RWPE2 (cell line): ENCODE results near the gene ULK3.

Experiments used
- ATAC-seq: fragments of 200-7000 bp; cut with Tn5 transposase; 3 replicates; pipeline ENCODE4 v1.9.1; 2021; ENCODE audit warnings: low read depth
- DNase-seq: peaks from one replicate; pipeline ENCODE4 v3.0.0-alpha.2; 2020; ENCODE audit warnings: low spot score
- H3K27ac ChIP-seq: fragments of 450-650 bp; 2 replicates; pipeline ENCODE4 v1.5.1; 2017; ENCODE audit warnings: mild to moderate bottlenecking; ENCODE audit not compliant: poor library complexity, severe bottlenecking
- H3K27me3 ChIP-seq: fragments of 250-450 bp; sonication (Bioruptor Pico); 2 replicates; pipeline ENCODE4 v1.5.1; 2021; ENCODE audit warnings: mild to moderate bottlenecking, moderate library complexity; ENCODE audit not compliant: insufficient read depth, poor library complexity, severe bottlenecking
- H3K36me3 ChIP-seq: fragments of 250-450 bp; sonication (Bioruptor Pico); 2 replicates; pipeline ENCODE4 v1.5.1; 2020; ENCODE audit warnings: low read depth, mild to moderate bottlenecking, moderate library complexity
- H3K4me1 ChIP-seq: fragments of 250-450 bp; sonication (Bioruptor Pico); 2 replicates; pipeline ENCODE4 v1.5.1; 2021; ENCODE audit warnings: mild to moderate bottlenecking, moderate library complexity; ENCODE audit not compliant: insufficient read depth, poor library complexity, severe bottlenecking
- H3K4me3 ChIP-seq: fragments of 250-450 bp; sonication (Bioruptor Pico); 2 replicates; pipeline ENCODE4 v1.5.1; 2021; ENCODE audit warnings: mild to moderate bottlenecking, moderate library complexity; ENCODE audit not compliant: severe bottlenecking
- H3K9me3 ChIP-seq: fragments of 250-450 bp; sonication (Bioruptor Pico); 2 replicates; pipeline ENCODE4 v1.5.1; 2021; ENCODE audit warnings: mild to moderate bottlenecking, moderate library complexity; ENCODE audit not compliant: severe bottlenecking
- TF ChIP-seq, protein P1 (sequence below): fragments of 450-650 bp; IDR thresholded peaks from one replicate; pipeline ENCODE4 v1.5.1; 2017; ENCODE audit warnings: mild to moderate bottlenecking, moderate library complexity; ENCODE audit not compliant: poor library complexity, severe bottlenecking

The ULK3 gene

GRCh38 chr15:74873036-74873755 lies 30.2 kb upstream of the ULK3 start, which contains the start of gene SCAMP2:
Gene SCAMP2, minus strand, starts transcription at chr15:74873365. Its CDS starts 110 bp downstream, at chr15:74873255.
- ATAC-seq = peak; percentile 97
- H3K27me3 ChIP-seq = no peaks in the 10 kb centered on the region
- peaks cover 11% of the 10 kb centered on the region for H3K36me3 ChIP-seq
- no peaks in the 10 kb centered on the region for H3K9me3 ChIP-seq
- peak within 1 kb of the TSS; percentile 97 for H3K4me3 ChIP-seq
- DNase-seq = peak; percentile 100
- TF ChIP-seq, protein P1, sequence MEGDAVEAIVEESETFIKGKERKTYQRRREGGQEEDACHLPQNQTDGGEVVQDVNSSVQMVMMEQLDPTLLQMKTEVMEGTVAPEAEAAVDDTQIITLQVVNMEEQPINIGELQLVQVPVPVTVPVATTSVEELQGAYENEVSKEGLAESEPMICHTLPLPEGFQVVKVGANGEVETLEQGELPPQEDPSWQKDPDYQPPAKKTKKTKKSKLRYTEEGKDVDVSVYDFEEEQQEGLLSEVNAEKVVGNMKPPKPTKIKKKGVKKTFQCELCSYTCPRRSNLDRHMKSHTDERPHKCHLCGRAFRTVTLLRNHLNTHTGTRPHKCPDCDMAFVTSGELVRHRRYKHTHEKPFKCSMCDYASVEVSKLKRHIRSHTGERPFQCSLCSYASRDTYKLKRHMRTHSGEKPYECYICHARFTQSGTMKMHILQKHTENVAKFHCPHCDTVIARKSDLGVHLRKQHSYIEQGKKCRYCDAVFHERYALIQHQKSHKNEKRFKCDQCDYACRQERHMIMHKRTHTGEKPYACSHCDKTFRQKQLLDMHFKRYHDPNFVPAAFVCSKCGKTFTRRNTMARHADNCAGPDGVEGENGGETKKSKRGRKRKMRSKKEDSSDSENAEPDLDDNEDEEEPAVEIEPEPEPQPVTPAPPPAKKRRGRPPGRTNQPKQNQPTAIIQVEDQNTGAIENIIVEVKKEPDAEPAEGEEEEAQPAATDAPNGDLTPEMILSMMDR = no peak
- H3K27ac ChIP-seq = peak within 1 kb of the TSS; percentile 74
- peaks cover 23% of the 10 kb centered on the region for H3K4me1 ChIP-seq

DNA sequence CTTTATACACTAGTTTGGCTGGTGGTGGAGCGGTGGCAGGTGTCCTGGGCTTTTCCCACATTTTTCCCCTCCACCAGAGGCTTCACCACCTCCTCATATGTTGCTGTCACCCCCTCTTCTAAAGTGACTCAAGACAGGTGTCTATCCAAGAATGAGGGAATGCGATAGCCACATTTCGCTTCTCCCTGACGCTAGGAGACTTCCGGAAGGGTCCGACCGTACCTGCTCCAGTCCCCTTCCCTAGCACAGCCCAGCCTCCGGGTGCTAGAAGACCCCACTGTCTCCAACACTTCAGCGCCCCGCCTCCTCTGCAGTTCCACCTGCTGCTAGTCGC lies 29.7 kb upstream of the ULK3 start:
- H3K27ac ChIP-seq = peak overlapping the region; percentile 74
- peaks cover 29% of the 10 kb centered on the region for H3K4me1 ChIP-seq
- H3K4me3 ChIP-seq = peak overlapping the region; percentile 97
- H3K36me3 ChIP-seq = peaks cover 17% of the 10 kb centered on the region
- no peak for DNase-seq
- H3K27me3 ChIP-seq = no peaks in the 10 kb centered on the region
- ATAC-seq = peak; percentile 1; the same call in 2 of the 3 replicates
- H3K9me3 ChIP-seq = no peaks in the 10 kb centered on the region
- TF ChIP-seq, protein P1 = no peak

- Histone ChIP-seq H3K4me3 (no peak overlapping the region), H3K27me3 (no peaks in the 10 kb centered on the region), H3K4me1 (peaks cover 45% of the 10 kb centered on the region), H3K27ac (peak overlapping the region; percentile 74), H3K36me3 (peaks cover 26% of the 10 kb centered on the region), H3K9me3 (no peaks in the 10 kb centered on the region)
- TF ChIP-seq, protein P1 = no peak
- DNase-seq = no peak
- ATAC-seq = peak; percentile 29
Measured at GRCh38 chr15:74870436-74871215, 27.7 kb upstream of the ULK3 start.

GRCh38 chr15:74869726-74870407 lies 26.9 kb upstream of the ULK3 start:
- H3K4me1 ChIP-seq = peaks cover 49% of the 10 kb centered on the region
- H3K9me3 ChIP-seq = no peaks in the 10 kb centered on the region
- H3K4me3 ChIP-seq = no peak overlapping the region
- ATAC-seq (no peak), DNase-seq (no peak)
- H3K27me3 ChIP-seq = no peaks in the 10 kb centered on the region
- peaks cover 26% of the 10 kb centered on the region for H3K36me3 ChIP-seq
- H3K27ac ChIP-seq = peak overlapping the region; percentile 74
- TF ChIP-seq, protein P1 = no peak
